ENCODE data around the gene MED19.
"Not testable (repeated sequence)": the region's sequence is repeated elsewhere in the genome, so short reads cannot be mapped to it uniquely, and the experiment has no call there.

Gene MED19

GRCh38 chr11:57703341-57703740 is 8.7 kb downstream of the MED19 start:
- DNase-seq: no peak

- DNase-seq: no peak
Observed at GRCh38 chr11:57700425-57700824, 11.6 kb downstream of the MED19 start.

GRCh38 chr11:57699813-57700212 is 12.2 kb downstream of the MED19 start:
- DNase-seq: no peak

- no peak for DNase-seq
Observed at GRCh38 chr11:57698843-57699365, 13.1 kb downstream of the MED19 start.

GRCh38 chr11:57690474-57690873 is 21.5 kb downstream of the MED19 start:
- not testable (repeated sequence) for DNase-seq

GRCh38 chr11:57681168-57681567 is 30.8 kb downstream of the MED19 start:
- DNase-seq: no peak

GRCh38 chr11:57680552-57680874 is 31.5 kb downstream of the MED19 start:
- DNase-seq: no peak

- DNase-seq: no peak
Observed at GRCh38 chr11:57679396-57679795, 32.6 kb downstream of the MED19 start.

- DNase-seq: no peak
Observed at GRCh38 chr11:57675176-57675941, 36.7 kb downstream of the MED19 start.

- DNase-seq: no peak
Observed at GRCh38 chr11:57674251-57674650, 37.8 kb downstream of the MED19 start.

GRCh38 chr11:57668434-57668782 is 43.6 kb downstream of the MED19 start:
- DNase-seq: peak; percentile 62

GRCh38 chr11:57667736-57668433 is 44.1 kb downstream of the MED19 start, which contains the start of gene ZDHHC5:
Gene ZDHHC5 (plus strand): TSS chr11:57668114. CDS start chr11:57673091, 4,977 bp downstream.
- DNase-seq: peak; percentile 100

GRCh38 chr11:57667117-57667735 is 44.8 kb downstream of the MED19 start:
- DNase-seq: peak; percentile 98

- no peak for DNase-seq
Observed at GRCh38 chr11:57663975-57664374, 48.0 kb downstream of the MED19 start.

GRCh38 chr11:57662893-57663292 is 49.1 kb downstream of the MED19 start:
- no peak for DNase-seq

- no peak for DNase-seq
Observed at GRCh38 chr11:57659669-57660068, 52.3 kb downstream of the MED19 start.

GRCh38 chr11:57658023-57658361 is 54.0 kb downstream of the MED19 start:
- DNase-seq: peak; percentile 24

GRCh38 chr11:57657194-57658022 is 54.6 kb downstream of the MED19 start, which contains the start of gene CLP1:
Gene CLP1 (plus strand): TSS chr11:57657762. CDS start chr11:57659477, 1,715 bp downstream.
- DNase-seq: peak; percentile 99

- no peak for DNase-seq
Observed at GRCh38 chr11:57656885-57657193, 55.2 kb downstream of the MED19 start.
